H1 (cell line): ENCODE data around the gene SV2C. TPM values are rescaled to one million over a fixed set of nuclear protein-coding genes. Genes with fewer than 3 reads are reported as not detected.

Source experiments
- CTCF ChIA-PET: fragments of 300-600 bp; sonication (Branson Sonifier 250); formaldehyde crosslinking; loops from one replicate; lab custom pipeline; 2021; ENCODE audit not compliant: partially characterized antibody; lab: Charles Lee
- POLR2A ChIA-PET: fragments of 300-600 bp; sonication (Branson Sonifier 250); formaldehyde crosslinking; loops from one replicate; lab custom pipeline; 2021; ENCODE audit warnings: inconsistent platforms; ENCODE audit not compliant: partially characterized antibody; lab: Charles Lee
- DNase-seq, 2 experiments: peaks; one replicate each; pipeline versions ENCODE4 v3.0.0 to v3.0.0-alpha.2; 2010 to 2022; ENCODE audit warnings: low spot score in 2 of 2, low read depth in 1 of 2, mixed read lengths in 1 of 2
- FAIRE-seq: peaks from 2 replicates; lab custom pipeline; 2011; peaks lifted over from hg19 to GRCh38; lab: Jason Lieb, UNC
- H2AFZ ChIP-seq: 2 replicates; pipeline ENCODE4 v1.8.1; 2012; ENCODE audit warnings: low read length, inconsistent platforms
- H2AK5ac ChIP-seq: 2 replicates; pipeline ENCODE4 v1.6.1; 2013; ENCODE audit warnings: low read depth, low read length
- H2BK120ac ChIP-seq: replicated peaks from 2 replicates; pipeline ENCODE3; 2013; ENCODE audit warnings: low read depth, low read length, inconsistent platforms
- H2BK12ac ChIP-seq: 2 replicates; pipeline ENCODE4 v1.6.1; 2013; ENCODE audit warnings: low read depth, low read length
- H2BK15ac ChIP-seq: 2 replicates; pipeline ENCODE4 v1.6.1; 2013; ENCODE audit warnings: low read length
- H2BK20ac ChIP-seq: 2 replicates; pipeline ENCODE4 v1.6.1; 2013; ENCODE audit warnings: low read length
- H2BK5ac ChIP-seq: 2 replicates; pipeline ENCODE4 v1.6.1; 2013; ENCODE audit warnings: low read depth, low read length
- H3K14ac ChIP-seq: 2 replicates; pipeline ENCODE4 v1.6.1; 2013; ENCODE audit warnings: inconsistent platforms; ENCODE audit not compliant: insufficient read length
- H3K18ac ChIP-seq: 2 replicates; pipeline ENCODE4 v1.6.1; 2013; ENCODE audit warnings: low read length; ENCODE audit errors: extremely low read depth
- H3K23ac ChIP-seq: 2 replicates; pipeline ENCODE4 v1.6.1; 2013; ENCODE audit warnings: inconsistent platforms; ENCODE audit not compliant: insufficient read length
- H3K23me2 ChIP-seq: 2 replicates; pipeline ENCODE4 v1.6.1; 2013; ENCODE audit warnings: low read depth, low read length
- H3K27ac ChIP-seq: 2 replicates; pipeline ENCODE4 v1.6.1; 2011; ENCODE audit warnings: low read depth, low read length, inconsistent platforms
- H3K27me3 ChIP-seq, 4 experiments: replicated peaks in 1 of 4; 1 replicate in 1 of 4; 2 replicates in 3 of 4; pipeline versions ENCODE4 v1.6.1 to v1.8.1; 2011 to 2013; ENCODE audit warnings: low read length in 3 of 4, mild to moderate bottlenecking in 3 of 4, inconsistent platforms in 2 of 4, mixed read lengths in 2 of 4, moderate library complexity in 1 of 4; ENCODE audit not compliant: control insufficient read depth in 3 of 4, insufficient read depth in 3 of 4; ENCODE audit errors: extremely low read depth in 1 of 4
- H3K36me3 ChIP-seq, 4 experiments: 2 replicates each; pipeline versions ENCODE4 v1.6.1 to v1.8.1; 2011 to 2013; ENCODE audit warnings: mild to moderate bottlenecking in 4 of 4, low read length in 3 of 4, moderate library complexity in 2 of 4, control low read depth in 1 of 4, inconsistent platforms in 1 of 4; ENCODE audit not compliant: insufficient read depth in 4 of 4, control insufficient read depth in 2 of 4
- H3K4ac ChIP-seq: replicated peaks from 2 replicates; pipeline ENCODE3; 2013; ENCODE audit warnings: low read length, low read depth, mixed read lengths, inconsistent platforms; ENCODE audit not compliant: insufficient read length
- H3K4me1 ChIP-seq, 4 experiments: replicated peaks in 1 of 4; 1 replicate in 1 of 4; 2 replicates in 3 of 4; pipeline versions ENCODE4 v1.6.1 to v1.8.1; 2011 to 2013; ENCODE audit warnings: low read length in 3 of 4, inconsistent platforms in 2 of 4, mixed read lengths in 1 of 4; ENCODE audit not compliant: insufficient read depth in 4 of 4, control insufficient read depth in 3 of 4
- H3K4me2 ChIP-seq, 2 experiments: 2 replicates each; pipeline versions ENCODE4 v1.6.1 to v1.8.1; 2011 to 2013; ENCODE audit warnings: low read depth in 2 of 2, low read length in 2 of 2, control low read depth in 1 of 2, inconsistent platforms in 1 of 2, mild to moderate bottlenecking in 1 of 2; ENCODE audit not compliant: insufficient read depth in 1 of 2
- H3K4me3 ChIP-seq, 4 experiments: fragments of 200-600, 300-600 bp in 1 of 4; sonication (generic), shearing (Covaris generic), sonication (Bioruptor Twin) in 1 of 4; 2 replicates each; pipeline versions ENCODE4 v1.5.1 to v1.8.1; 2011 to 2016; ENCODE audit warnings: low read length in 4 of 4, low read depth in 3 of 4, control low read depth in 2 of 4, inconsistent platforms in 2 of 4, mild to moderate bottlenecking in 2 of 4, mixed read lengths in 1 of 4, moderate library complexity in 1 of 4; ENCODE audit not compliant: insufficient read depth in 2 of 4; ENCODE audit errors: extremely low read depth in 1 of 4
- H3K56ac ChIP-seq: replicated peaks from 2 replicates; pipeline ENCODE3; 2013; ENCODE audit warnings: low read depth, mild to moderate bottlenecking, mixed read lengths, low read length, inconsistent platforms; ENCODE audit not compliant: insufficient read length
- H3K79me1 ChIP-seq: 2 replicates; pipeline ENCODE4 v1.6.1; 2013; ENCODE audit warnings: low read depth, low read length, control low read depth
- H3K79me2 ChIP-seq, 2 experiments: 2 replicates each; pipeline versions ENCODE4 v1.6.1 to v1.8.1; 2012 to 2013; ENCODE audit warnings: low read length in 2 of 2, mild to moderate bottlenecking in 2 of 2, inconsistent platforms in 1 of 2; ENCODE audit not compliant: insufficient read depth in 2 of 2, control insufficient read depth in 1 of 2
- H3K9ac ChIP-seq, 4 experiments: replicated peaks in 1 of 4; 1 replicate in 1 of 4; 2 replicates in 3 of 4; pipeline versions ENCODE4 v1.6.1 to v1.8.1; 2011 to 2013; ENCODE audit warnings: low read depth in 3 of 4, low read length in 3 of 4, control low read depth in 2 of 4, mild to moderate bottlenecking in 2 of 4, moderate library complexity in 2 of 4, inconsistent platforms in 1 of 4; ENCODE audit errors: extremely low read depth in 1 of 4
- H3K9me3 ChIP-seq, 2 experiments: 2 replicates each; pipeline versions ENCODE4 v1.6.1 to v1.8.1; 2012 to 2013; ENCODE audit warnings: mild to moderate bottlenecking in 2 of 2, moderate library complexity in 2 of 2, control low read depth in 1 of 2, inconsistent platforms in 1 of 2, low read depth in 1 of 2, low read length in 1 of 2, mixed read lengths in 1 of 2; ENCODE audit not compliant: insufficient read depth in 2 of 2
- H4K20me1 ChIP-seq, 2 experiments: replicated peaks in 1 of 2; 2 replicates each; pipeline versions ENCODE3 to v1.8.1; 2011 to 2013; ENCODE audit warnings: inconsistent platforms in 2 of 2, low read length in 2 of 2, mild to moderate bottlenecking in 1 of 2; ENCODE audit not compliant: insufficient read depth in 2 of 2, control insufficient read depth in 1 of 2
- H4K5ac ChIP-seq: 2 replicates; pipeline ENCODE4 v1.6.1; 2013; ENCODE audit warnings: low read length, low read depth, mixed read lengths, inconsistent platforms; ENCODE audit not compliant: insufficient read length
- H4K8ac ChIP-seq: 2 replicates; pipeline ENCODE4 v1.8.0; 2013; ENCODE audit warnings: mild to moderate bottlenecking, moderate library complexity, low read length, inconsistent platforms; ENCODE audit not compliant: insufficient read depth; ENCODE audit errors: extremely low read depth
- H4K91ac ChIP-seq: replicated peaks from 2 replicates; pipeline ENCODE3; 2013; ENCODE audit warnings: low read length, mixed read lengths, inconsistent platforms; ENCODE audit not compliant: insufficient read length
- CHD1 ChIP-seq: IDR thresholded peaks from 2 replicates; pipeline ENCODE4 v1.6.1; 2012; ENCODE audit warnings: low read depth, low read length, improper control_type of control experiment
- SP4 ChIP-seq: IDR thresholded peaks from 2 replicates; pipeline ENCODE4 v1.6.1; 2012; ENCODE audit warnings: low read length, inconsistent platforms
- TAF7 ChIP-seq: optimal IDR thresholded peaks from 2 replicates; pipeline ENCODE3; 2011; ENCODE audit warnings: low read depth, mild to moderate bottlenecking, inconsistent platforms, low read length, moderate library complexity, borderline replicate concordance
- WGBS, 2 experiments: shearing (Covaris generic) in 1 of 2; methylation state at CpG; one replicate each; pipeline versions ENCODE4 v1.1.6 to v1.1.7; 2013 to 2015; ENCODE audit warnings: low lambda C conversion rate in 2 of 2, mixed read lengths in 2 of 2, inconsistent platforms in 1 of 2, low coverage in 1 of 2, missing lambda C conversion rate in 1 of 2; ENCODE audit not compliant: insufficient replicate concordance in 2 of 2, insufficient coverage in 1 of 2, insufficient read length in 1 of 2; ENCODE audit errors: extremely low coverage in 1 of 2, missing lambda C conversion rate in 1 of 2; 5-methylcytosine and 5-hydroxymethylcytosine counted together
- polyA plus RNA-seq, 7 experiments: library from polyadenylated mRNA; depleted of rRNA in 3 of 7; stranded (reverse) in 5 of 7; unstranded in 2 of 7; fragments of >200 nt in 5 of 7; fragments of 200-250 nt in 2 of 7; gene quantifications; 1 replicate in 5 of 7; 2 replicates in 1 of 7; 4 replicates in 1 of 7; pipeline versions ENCODE4 v1.2.1 to v1.2.3, GENCODE V29; 2011 to 2013; ENCODE audit warnings: missing spikeins in 2 of 7, mixed read lengths in 2 of 7
- total RNA-seq: library from RNA; stranded (reverse); fragmentation: NEBNext Ultra II Directional; extraction: Animal tissue kit (Norgen Biotek cat#: 25700); gene quantifications from 2 replicates; pipeline ENCODE4 v1.2.1, GENCODE V29; 2021

The SV2C gene
- total and polyA plus RNA-seq, 2 of the 8 experiments (the other 6 are each of a cell fraction or from before 2014, with no cell fraction given) = 0.08 to 0.24 TPM

DNA sequence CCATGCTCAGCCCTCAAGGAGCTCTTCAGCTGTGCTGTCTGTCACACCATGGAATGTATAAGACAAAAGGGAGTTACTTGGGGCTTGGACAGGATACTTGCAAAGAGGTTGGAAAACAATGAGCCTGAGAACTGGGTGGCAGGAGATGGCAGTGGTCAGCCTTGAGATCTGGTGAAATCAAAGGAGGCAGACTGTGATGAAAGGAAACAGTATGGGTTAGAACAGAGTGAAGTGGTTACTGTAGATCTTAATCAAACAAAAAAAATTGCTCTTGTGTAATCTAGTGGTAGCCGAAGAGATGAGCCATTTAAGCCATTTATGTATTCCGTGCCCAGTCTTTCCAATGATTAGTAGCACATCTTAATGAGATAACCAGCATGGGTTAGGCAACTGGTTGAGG is 142.2 kb downstream of the SV2C start:
- Histone ChIP-seq H2BK12ac (no peak overlapping the region), H3K23me2 (no peaks in the 10 kb centered on the region), H3K36me3 (no peaks in the 10 kb centered on the region), H2BK15ac (no peak overlapping the region), H2BK5ac (no peak overlapping the region), H3K4me2 (no peak overlapping the region), H2AK5ac (no peak overlapping the region), H3K79me2 (no peaks in the 10 kb centered on the region), H4K8ac (no peak overlapping the region), H2AFZ (no peak overlapping the region), H3K9ac (no peak overlapping the region), H2BK120ac (no peak overlapping the region), H3K27ac (no peak overlapping the region), H3K79me1 (no peaks in the 10 kb centered on the region), H3K14ac (no peak overlapping the region), H2BK20ac (no peak overlapping the region), H3K23ac (no peak overlapping the region), H3K4me3 (no peak overlapping the region), H3K4me1 (peaks cover 2 to 7% (median 4%) of the 10 kb centered on the region in 4 experiments; a peak in 4 of 7 replicates), H4K91ac (no peak overlapping the region), H3K27me3 (no peaks in the 10 kb centered on the region), H3K56ac (no peak overlapping the region), H3K4ac (no peak overlapping the region), H4K20me1 (no peaks in the 10 kb centered on the region), H4K5ac (no peak overlapping the region), H3K9me3 (no peaks in the 10 kb centered on the region), H3K18ac (no peak overlapping the region)
- WGBS, 2 experiments = 89% methylated on average over 2 of the region's 2 CpGs; no CpG with 5 or more reads in 1 of the 2 experiments
- POLR2A ChIA-PET = no interaction called here
- CTCF ChIA-PET = interaction anchor here (1.3 to 1.4 kb wide), 2 partner anchors 16 to 150 kb away, joined by 4 read pairs; no protein-coding TSS in a partner anchor
- FAIRE-seq (no peak), DNase-seq (no peak)
- TF ChIP-seq TAF7 = no peak
- TF ChIP-seq SP4 = no peak
- no peak for TF ChIP-seq CHD1
